ENCODE measurements around the gene NTSR2. TPM values are rescaled to one million over a fixed set of nuclear protein-coding genes. Genes with fewer than 3 reads are reported as not detected.

The NTSR2 gene
- total RNA-seq, 4 donors from 2014 or later: not detected

- no peaks in the 10 kb centered on the region for H3K9me3 ChIP-seq
- peaks cover 21% of the 10 kb centered on the region for H3K4me1 ChIP-seq
- WGBS: 78% methylated on average over 9 of the region's 9 CpGs
- TF ChIP-seq, protein P1, sequence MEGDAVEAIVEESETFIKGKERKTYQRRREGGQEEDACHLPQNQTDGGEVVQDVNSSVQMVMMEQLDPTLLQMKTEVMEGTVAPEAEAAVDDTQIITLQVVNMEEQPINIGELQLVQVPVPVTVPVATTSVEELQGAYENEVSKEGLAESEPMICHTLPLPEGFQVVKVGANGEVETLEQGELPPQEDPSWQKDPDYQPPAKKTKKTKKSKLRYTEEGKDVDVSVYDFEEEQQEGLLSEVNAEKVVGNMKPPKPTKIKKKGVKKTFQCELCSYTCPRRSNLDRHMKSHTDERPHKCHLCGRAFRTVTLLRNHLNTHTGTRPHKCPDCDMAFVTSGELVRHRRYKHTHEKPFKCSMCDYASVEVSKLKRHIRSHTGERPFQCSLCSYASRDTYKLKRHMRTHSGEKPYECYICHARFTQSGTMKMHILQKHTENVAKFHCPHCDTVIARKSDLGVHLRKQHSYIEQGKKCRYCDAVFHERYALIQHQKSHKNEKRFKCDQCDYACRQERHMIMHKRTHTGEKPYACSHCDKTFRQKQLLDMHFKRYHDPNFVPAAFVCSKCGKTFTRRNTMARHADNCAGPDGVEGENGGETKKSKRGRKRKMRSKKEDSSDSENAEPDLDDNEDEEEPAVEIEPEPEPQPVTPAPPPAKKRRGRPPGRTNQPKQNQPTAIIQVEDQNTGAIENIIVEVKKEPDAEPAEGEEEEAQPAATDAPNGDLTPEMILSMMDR (IDR thresholded peaks at IDR 0.05): no peak
- TF ChIP-seq POLR2AphosphoS5 (IDR thresholded peaks at IDR 0.05): no peak
- no peak for TF ChIP-seq POLR2A (IDR thresholded peaks at IDR 0.05)
- TF ChIP-seq EP300 (IDR thresholded peaks at IDR 0.05): no peak
- no peaks in the 10 kb centered on the region for H3K27me3 ChIP-seq
- no peak overlapping the region for H3K4me3 ChIP-seq
- no peaks in the 10 kb centered on the region for H3K36me3 ChIP-seq
- DNase-seq (ENCODE audit: low spot score in 2 of 2): no peak
- no peak overlapping the region for H3K27ac ChIP-seq
Measured at GRCh38 chr2:11699686-11700670, 30.0 kb upstream of the NTSR2 start.

- no peaks in the 10 kb centered on the region for H3K36me3 ChIP-seq
- H3K4me1 ChIP-seq: peaks cover 22% of the 10 kb centered on the region
- DNase-seq (ENCODE audit: low spot score in 2 of 2): peak; percentile 92
- WGBS: 56% methylated on average over 18 of the region's 24 CpGs
- no peak overlapping the region for H3K4me3 ChIP-seq
- H3K27me3 ChIP-seq: no peaks in the 10 kb centered on the region
- H3K9me3 ChIP-seq: no peaks in the 10 kb centered on the region
- H3K27ac ChIP-seq: peak overlapping the region; percentile 71
- TF ChIP-seq POLR2AphosphoS5 (IDR thresholded peaks at IDR 0.05) (peak in 1 of 3 donors; percentile 62), POLR2A (IDR thresholded peaks at IDR 0.05) (no peak)
Measured at GRCh38 chr2:11698009-11698922, 28.3 kb upstream of the NTSR2 start.

DNA sequence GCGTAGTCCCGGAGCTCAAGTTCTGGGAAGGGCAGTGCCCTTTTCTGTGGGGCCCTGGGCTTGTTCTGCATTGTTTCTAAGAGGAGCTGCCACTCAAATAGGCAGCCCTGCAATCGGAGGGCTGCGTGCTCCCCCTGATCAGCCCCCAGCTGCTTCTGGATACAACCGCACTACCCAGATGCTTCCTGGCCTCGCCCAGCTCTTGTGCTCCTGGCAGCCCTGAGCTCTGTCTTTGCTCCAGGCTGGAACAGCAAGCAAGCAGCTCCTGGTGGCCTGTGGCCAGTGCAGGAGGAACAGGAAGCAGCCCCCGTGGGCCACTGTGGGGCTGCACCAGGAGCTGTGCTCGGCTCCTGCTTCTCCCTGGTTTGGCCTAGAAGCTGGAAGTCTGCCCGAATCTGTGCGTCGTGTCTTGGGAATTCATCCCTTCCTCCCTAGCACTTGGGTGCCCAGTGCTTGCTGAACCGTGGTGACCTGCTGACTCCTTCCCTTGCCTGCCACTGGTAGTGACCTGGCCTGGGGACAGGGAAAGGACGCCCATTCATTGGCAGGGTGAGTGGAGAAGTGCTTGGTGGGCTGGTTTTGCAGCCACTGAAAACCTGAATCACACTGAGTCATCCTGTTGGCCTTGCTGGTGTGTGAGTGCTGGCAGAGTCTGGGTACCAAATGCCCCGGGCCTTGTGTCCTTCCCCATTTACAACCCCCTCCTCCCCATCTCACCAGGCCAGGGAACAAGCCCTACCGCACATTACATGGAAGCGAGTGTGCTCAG, 27.3 kb upstream of the NTSR2 start:
- H3K27ac ChIP-seq: peak overlapping the region; percentile 71
- peak; percentile 64 to 79 for DNase-seq (ENCODE audit: low spot score in 2 of 2)
- H3K9me3 ChIP-seq: no peaks in the 10 kb centered on the region
- H3K4me3 ChIP-seq: no peak overlapping the region
- H3K4me1 ChIP-seq: peaks cover 26% of the 10 kb centered on the region
- no peaks in the 10 kb centered on the region for H3K36me3 ChIP-seq
- TF ChIP-seq EP300 (IDR thresholded peaks at IDR 0.05) (no peak), POLR2AphosphoS5 (IDR thresholded peaks at IDR 0.05) (no peak), POLR2A (IDR thresholded peaks at IDR 0.05) (no peak)
- TF ChIP-seq, protein P1 (IDR thresholded peaks at IDR 0.05): no peak
- no peaks in the 10 kb centered on the region for H3K27me3 ChIP-seq
- WGBS: 26% methylated on average over 9 of the region's 16 CpGs

DNA sequence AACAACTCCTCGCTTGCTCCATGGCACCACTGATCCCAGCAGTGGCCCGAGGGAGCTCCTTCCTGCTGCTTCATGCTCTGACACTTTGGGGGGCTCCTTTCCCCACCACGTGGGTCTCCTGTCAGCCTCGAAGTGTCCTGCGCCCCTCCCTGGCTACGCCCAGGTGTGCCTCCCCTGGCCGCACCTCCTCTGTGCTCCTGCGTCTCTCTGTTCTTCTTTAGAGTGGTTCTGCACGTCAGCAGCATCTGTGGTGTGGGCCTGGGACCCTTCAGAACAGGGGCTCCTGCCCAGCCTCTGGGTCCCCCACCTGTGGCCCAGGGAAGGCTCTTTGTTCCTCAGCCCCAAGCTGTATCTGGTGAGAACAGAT, 26.7 kb upstream of the NTSR2 start:
- 60% methylated on average over 8 of the region's 9 CpGs for WGBS
- Histone ChIP-seq H3K9me3 (no peaks in the 10 kb centered on the region), H3K4me3 (no peak overlapping the region), H3K27me3 (no peaks in the 10 kb centered on the region), H3K36me3 (no peaks in the 10 kb centered on the region), H3K27ac (peak overlapping the region; percentile 71), H3K4me1 (peaks cover 26% of the 10 kb centered on the region)
- DNase-seq (ENCODE audit: low spot score in 2 of 2): peak in 1 of 2 donors; percentile 57
- no peak for TF ChIP-seq EP300 (IDR thresholded peaks at IDR 0.05)
- TF ChIP-seq, protein P1 (IDR thresholded peaks at IDR 0.05): no peak
- no peak for TF ChIP-seq POLR2A (IDR thresholded peaks at IDR 0.05)
- no peak for TF ChIP-seq POLR2AphosphoS5 (IDR thresholded peaks at IDR 0.05)

DNA sequence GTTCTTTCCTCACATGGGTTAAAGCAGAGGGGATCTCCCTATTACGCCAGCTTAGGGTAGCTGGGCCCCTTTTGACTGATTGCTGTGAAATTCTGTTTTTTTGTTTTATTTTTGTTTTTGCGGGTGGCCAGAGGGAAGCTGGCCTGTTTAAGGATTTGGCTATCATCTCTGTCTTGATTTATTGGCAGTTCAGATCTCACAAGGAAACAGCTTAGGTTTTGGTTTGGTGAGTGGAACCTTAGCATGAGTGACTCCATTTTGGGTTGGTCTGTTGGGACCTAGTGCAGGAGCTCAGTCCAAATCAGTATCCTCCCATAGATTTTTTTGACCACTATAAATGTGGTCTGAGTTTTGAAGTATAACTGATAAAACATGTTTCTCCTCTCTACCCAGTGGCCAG, 25.6 kb upstream of the NTSR2 start:
- H3K9me3 ChIP-seq: no peaks in the 10 kb centered on the region
- no peaks in the 10 kb centered on the region for H3K27me3 ChIP-seq
- H3K36me3 ChIP-seq: no peaks in the 10 kb centered on the region
- TF ChIP-seq POLR2AphosphoS5 (IDR thresholded peaks at IDR 0.05): no peak
- TF ChIP-seq EP300 (IDR thresholded peaks at IDR 0.05): no peak
- no peak for TF ChIP-seq POLR2A (IDR thresholded peaks at IDR 0.05)
- TF ChIP-seq, protein P1 (IDR thresholded peaks at IDR 0.05): no peak
- DNase-seq (ENCODE audit: low spot score in 2 of 2): no peak
- H3K4me1 ChIP-seq: peaks cover 26% of the 10 kb centered on the region
- H3K4me3 ChIP-seq: no peak overlapping the region
- H3K27ac ChIP-seq: no peak overlapping the region
- 88% methylated on average over 2 of the region's 2 CpGs for WGBS

Measured in suprapubic skin (tissue), 4 donors.